ENCODE measurements around the gene FHL3. TPM values are rescaled to one million over a fixed set of nuclear protein-coding genes. Genes with fewer than 3 reads are reported as not detected.

FHL3 gene
- total and polyA plus RNA-seq, 4 experiments from 2014 or later, result 3.4 to 5.0 (median 3.7) TPM

DNA sequence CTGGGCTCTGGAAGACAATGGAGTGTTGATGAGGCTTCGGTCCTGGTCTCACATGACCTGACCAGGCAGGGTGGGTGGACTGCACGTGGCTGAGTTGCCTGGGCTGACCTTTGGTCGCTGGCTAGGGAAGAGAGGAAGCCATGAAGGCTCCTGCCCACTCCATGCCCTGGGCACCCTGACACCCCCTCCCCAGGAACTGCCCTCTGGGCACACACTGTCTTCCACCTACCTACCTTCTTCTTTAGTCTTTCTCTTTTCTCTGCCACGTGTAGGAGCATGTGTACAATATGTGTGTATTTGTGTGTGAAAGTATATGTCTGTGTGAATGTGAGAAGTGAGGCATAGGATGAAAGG is 26.2 kb upstream of the FHL3 start:
- H3K4me1 Mint-ChIP-seq, result peaks cover 16 to 48% (median 30%) of the 10 kb centered on the region in 4 donors
- H3K4me1 ChIP-seq (ENCODE audit: insufficient read depth, low read length), result peaks cover 43% of the 10 kb centered on the region
- no peaks in the 10 kb centered on the region for H3K27me3 ChIP-seq (ENCODE audit: insufficient read depth, low read length)
- ChIA-PET CTCF (ENCODE audit: partially characterized antibody) (no interaction called here), POLR2A (ENCODE audit: partially characterized antibody) (no interaction called here)
- H3K36me3 ChIP-seq (ENCODE audit: insufficient read depth, low read length), result no peaks in the 10 kb centered on the region
- no peaks in the 10 kb centered on the region for H3K9me3 Mint-ChIP-seq
- no peak overlapping the region for H3K4me3 ChIP-seq (ENCODE audit: low read length in 2 of 2)
- no peaks in the 10 kb centered on the region for H3K9me3 ChIP-seq (ENCODE audit: control insufficient read depth in 1 of 2, low read length in 2 of 2)
- H3K27ac ChIP-seq (ENCODE audit: low read depth, low read length), result no peak overlapping the region
- no peaks in the 10 kb centered on the region for H3K27me3 Mint-ChIP-seq
- no peak overlapping the region for H3K4me3 Mint-ChIP-seq
- DNase-seq, result no peak
- peaks cover 0 to 7% of the 10 kb centered on the region in 2 donors for H3K36me3 Mint-ChIP-seq
- intact Hi-C loops (cut with micrococcal nuclease), result no loop called here
- H3K27ac Mint-ChIP-seq, result peak overlapping the region in 1 of 7 donors; percentile 19

DNA sequence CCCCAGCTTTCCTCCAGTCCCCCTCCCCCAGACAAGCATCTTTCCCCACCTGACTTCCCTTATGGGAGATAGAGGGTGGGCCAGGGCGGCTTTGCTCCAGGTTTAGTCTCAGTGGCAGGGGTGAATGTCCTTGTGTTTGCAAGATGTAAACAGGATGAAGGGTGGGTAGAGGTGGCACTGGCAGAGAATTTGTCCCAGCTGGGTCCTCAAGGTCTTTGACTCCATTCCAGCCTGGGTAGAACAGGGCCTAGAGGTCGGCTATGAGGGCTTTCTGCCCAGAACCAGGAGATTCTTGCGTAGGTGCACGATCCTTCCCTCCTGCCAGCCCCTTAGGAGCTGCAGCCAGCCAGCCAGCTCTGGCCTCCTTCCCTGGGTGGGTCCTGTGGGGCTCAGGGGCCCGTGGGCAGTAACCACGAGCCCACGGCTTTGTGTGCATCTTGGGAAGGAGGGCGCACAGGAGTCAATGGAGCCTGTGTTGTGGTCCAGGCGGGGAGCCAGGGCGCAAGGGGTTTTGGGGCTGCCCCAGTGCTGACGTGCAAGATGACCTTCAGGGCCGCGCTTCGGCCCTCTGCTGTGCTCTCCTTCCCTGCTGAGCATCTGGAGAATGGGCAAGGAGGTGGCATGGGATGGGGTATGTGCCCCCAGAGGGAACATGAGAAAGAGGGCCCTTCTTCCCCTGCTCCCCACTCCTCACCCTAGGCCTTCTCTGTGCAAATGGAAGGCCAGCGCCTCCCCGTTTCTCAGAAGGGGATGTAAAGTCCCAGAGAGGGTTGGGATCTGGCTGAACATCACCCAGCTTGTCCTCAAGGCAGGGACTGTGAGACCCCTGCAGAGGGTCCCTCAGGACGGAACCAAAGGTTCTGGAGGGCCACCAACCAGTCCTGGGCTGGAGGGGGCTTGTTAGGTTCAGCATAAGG is 25.5 kb upstream of the FHL3 start:
- POLR2A ChIA-PET (ENCODE audit: partially characterized antibody), result interaction anchor here (0.9 to 1.2 kb wide), 3 partner anchors 11 to 19 kb away, joined by 3 to 4 read pairs (median 3); partner anchors contain the start of genes POU3F1 and UTP11
- no peaks in the 10 kb centered on the region for H3K27me3 ChIP-seq (ENCODE audit: insufficient read depth, low read length)
- no peak overlapping the region for H3K4me3 ChIP-seq (ENCODE audit: low read length in 2 of 2)
- Mint-ChIP-seq H3K4me3 (peak overlapping the region in 5 of 8 donors; percentile 6 to 74 (median 52)), H3K27me3 (no peaks in the 10 kb centered on the region), H3K4me1 (peaks cover 16 to 49% (median 30%) of the 10 kb centered on the region in 4 donors), H3K36me3 (peaks cover 0 to 13% of the 10 kb centered on the region in 2 donors), H3K27ac (peak overlapping the region in 5 of 7 donors; percentile 62 to 79 (median 73)), H3K9me3 (no peaks in the 10 kb centered on the region)
- CTCF ChIA-PET (ENCODE audit: partially characterized antibody), result interaction anchor here (0.7 to 3.6 kb wide), 6 partner anchors 10 to 806 kb away, joined by 3 to 18 read pairs (median 6); partner anchors contain the start of gene SF3A3
- intact Hi-C loops (cut with micrococcal nuclease), result no loop called here
- DNase-seq, result no peak
- no peak overlapping the region for H3K27ac ChIP-seq (ENCODE audit: low read depth, low read length)
- H3K9me3 ChIP-seq (ENCODE audit: control insufficient read depth in 1 of 2, low read length in 2 of 2), result no peaks in the 10 kb centered on the region
- H3K4me1 ChIP-seq (ENCODE audit: insufficient read depth, low read length), result peaks cover 43% of the 10 kb centered on the region
- peaks cover 2% of the 10 kb centered on the region for H3K36me3 ChIP-seq (ENCODE audit: insufficient read depth, low read length)

DNA sequence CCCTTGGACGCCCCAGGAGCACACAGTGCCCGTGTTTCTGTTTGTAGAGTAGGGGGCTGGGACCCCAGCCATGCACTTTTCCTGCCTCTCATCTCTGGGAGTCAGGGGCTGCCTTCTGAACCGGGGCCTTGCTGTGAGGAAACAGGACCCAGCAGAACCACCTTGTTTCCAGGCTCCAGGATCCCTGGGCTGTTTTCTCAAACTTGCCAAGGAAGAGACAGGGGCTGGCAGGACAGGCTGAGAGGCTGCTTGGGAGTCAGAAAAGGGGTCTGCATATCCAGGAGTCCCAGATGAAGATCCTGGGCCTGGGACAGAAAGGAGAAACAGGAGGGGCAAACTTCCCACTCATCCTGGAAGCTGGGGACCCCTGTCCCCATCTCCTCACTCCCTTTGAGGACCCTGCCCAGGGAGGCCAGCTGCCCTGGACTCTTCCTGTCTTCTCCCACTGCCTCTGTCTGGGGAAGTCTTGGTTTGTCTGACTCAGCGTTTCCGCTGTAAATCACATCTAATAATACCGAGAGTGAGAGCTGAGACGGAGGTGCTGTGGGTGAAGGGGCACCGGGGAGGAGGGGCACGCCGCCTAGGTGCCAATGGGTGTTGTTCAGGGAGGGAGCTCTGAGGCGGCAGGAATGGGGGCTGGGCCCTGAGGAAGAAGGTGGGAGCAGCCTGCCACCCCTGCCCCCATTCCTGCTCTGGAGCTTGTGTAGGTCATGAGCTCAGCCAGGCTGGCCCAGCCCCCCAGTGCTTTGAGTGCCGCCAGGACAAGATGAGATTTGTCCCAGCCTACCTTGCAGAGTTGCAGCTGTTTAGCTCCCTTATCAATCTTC is 24.6 kb upstream of the FHL3 start:
- ChIA-PET CTCF (ENCODE audit: partially characterized antibody) (interaction anchor here (0.7 to 3.6 kb wide), 6 partner anchors 9 to 807 kb away, joined by 3 to 18 read pairs (median 6); partner anchors contain the start of gene SF3A3), POLR2A (ENCODE audit: partially characterized antibody) (interaction anchor here (0.9 to 1.2 kb wide), 3 partner anchors 12 to 18 kb away, joined by 3 to 4 read pairs (median 3); partner anchors contain the start of genes POU3F1 and UTP11)
- H3K27me3 ChIP-seq (ENCODE audit: insufficient read depth, low read length), result no peaks in the 10 kb centered on the region
- peak overlapping the region in 6 of 7 donors; percentile 46 to 79 (median 68) for H3K27ac Mint-ChIP-seq
- peak in 2 of 5 donors; percentile 23 to 71 for DNase-seq
- no peaks in the 10 kb centered on the region for H3K27me3 Mint-ChIP-seq
- peaks cover 10% of the 10 kb centered on the region for H3K36me3 ChIP-seq (ENCODE audit: insufficient read depth, low read length)
- no peak overlapping the region for H3K4me3 ChIP-seq (ENCODE audit: low read length in 2 of 2)
- no peaks in the 10 kb centered on the region for H3K9me3 ChIP-seq (ENCODE audit: control insufficient read depth in 1 of 2, low read length in 2 of 2)
- peaks cover 43% of the 10 kb centered on the region for H3K4me1 ChIP-seq (ENCODE audit: insufficient read depth, low read length)
- H3K9me3 Mint-ChIP-seq, result no peaks in the 10 kb centered on the region
- peaks cover 16 to 49% (median 30%) of the 10 kb centered on the region in 4 donors for H3K4me1 Mint-ChIP-seq
- intact Hi-C loops (cut with micrococcal nuclease), result no loop called here
- peak overlapping the region; percentile 3 to 82 (median 56) for H3K4me3 Mint-ChIP-seq
- H3K27ac ChIP-seq (ENCODE audit: low read depth, low read length), result no peak overlapping the region
- peaks cover 2 to 22% of the 10 kb centered on the region in 2 donors for H3K36me3 Mint-ChIP-seq

DNA sequence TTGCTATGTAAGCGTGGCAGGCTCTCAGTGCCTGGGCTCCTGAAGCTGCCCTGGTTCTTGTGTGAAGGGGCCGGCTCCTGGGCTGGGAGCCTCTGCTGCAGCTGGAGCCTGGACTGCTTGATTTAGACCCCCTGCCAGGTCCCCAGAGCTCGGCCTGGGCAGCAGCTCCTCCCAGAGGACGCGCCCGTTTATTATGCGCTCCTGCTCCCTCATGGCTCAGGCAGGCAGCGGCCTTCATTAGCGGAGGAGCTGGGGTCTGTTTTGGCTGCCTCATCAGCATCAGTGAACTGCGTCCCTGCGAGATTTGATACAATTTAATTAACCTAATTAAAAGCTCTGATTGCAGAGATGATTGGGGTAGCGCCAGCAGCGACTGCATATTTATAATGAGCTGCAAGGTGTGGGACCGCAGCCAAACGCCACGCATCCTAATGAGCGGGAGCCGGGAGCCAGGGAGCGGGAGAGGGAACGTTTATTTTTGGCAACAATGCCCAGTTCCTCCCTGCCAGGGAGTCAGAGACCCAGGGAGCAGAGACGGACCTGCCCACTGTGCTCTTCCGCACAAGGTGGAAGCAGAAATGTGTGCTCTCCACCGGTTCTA is 23.9 kb upstream of the FHL3 start:
- CTCF ChIA-PET (ENCODE audit: partially characterized antibody), result interaction anchor here (1.4 to 3.6 kb wide), 3 partner anchors 12 to 807 kb away, joined by 4 to 18 read pairs (median 8); partner anchors contain the start of gene SF3A3
- no peaks in the 10 kb centered on the region for H3K9me3 Mint-ChIP-seq
- H3K4me1 ChIP-seq (ENCODE audit: insufficient read depth, low read length), result peaks cover 43% of the 10 kb centered on the region
- peak overlapping the region in 1 of 8 donors; percentile 20 for H3K4me3 Mint-ChIP-seq
- no peak overlapping the region for H3K27ac ChIP-seq (ENCODE audit: low read depth, low read length)
- H3K27me3 Mint-ChIP-seq, result no peaks in the 10 kb centered on the region
- H3K36me3 ChIP-seq (ENCODE audit: insufficient read depth, low read length), result peaks cover 12% of the 10 kb centered on the region
- H3K4me1 Mint-ChIP-seq, result peaks cover 16 to 49% (median 30%) of the 10 kb centered on the region in 4 donors
- H3K4me3 ChIP-seq (ENCODE audit: low read length in 2 of 2), result no peak overlapping the region
- H3K9me3 ChIP-seq (ENCODE audit: control insufficient read depth in 1 of 2, low read length in 2 of 2), result no peaks in the 10 kb centered on the region
- intact Hi-C loops (cut with micrococcal nuclease), result no loop called here
- H3K36me3 Mint-ChIP-seq, result peaks cover 5 to 25% of the 10 kb centered on the region in 2 donors
- DNase-seq, result no peak
- peak overlapping the region in 3 of 7 donors; percentile 17 to 78 (median 46) for H3K27ac Mint-ChIP-seq
- no peaks in the 10 kb centered on the region for H3K27me3 ChIP-seq (ENCODE audit: insufficient read depth, low read length)
- POLR2A ChIA-PET (ENCODE audit: partially characterized antibody), result no interaction called here

DNA sequence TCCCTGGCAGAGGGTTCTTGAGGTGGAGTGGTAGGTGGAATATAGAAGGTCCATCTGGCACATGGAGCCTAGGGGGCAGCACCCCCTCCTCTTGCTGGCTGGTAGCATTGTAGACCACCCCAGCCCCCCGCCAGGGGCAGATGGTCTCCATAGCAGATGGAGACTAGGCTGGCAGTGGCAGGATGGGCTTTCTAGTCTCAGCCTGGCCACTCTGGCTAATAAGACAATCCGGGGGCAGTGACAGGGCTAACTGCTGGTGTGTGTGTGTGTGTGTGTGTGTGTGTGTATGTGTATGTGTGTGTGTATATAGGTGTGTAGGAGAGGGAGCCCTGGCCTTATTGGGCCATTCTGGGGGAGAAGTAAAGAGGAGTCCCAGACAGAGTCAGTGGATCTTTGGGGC is 23.4 kb upstream of the FHL3 start:
- DNase-seq, result no peak
- Histone ChIP-seq H3K4me1 (ENCODE audit: insufficient read depth, low read length) (peaks cover 43% of the 10 kb centered on the region), H3K27ac (ENCODE audit: low read depth, low read length) (no peak overlapping the region), H3K4me3 (ENCODE audit: low read length in 2 of 2) (no peak overlapping the region), H3K27me3 (ENCODE audit: insufficient read depth, low read length) (no peaks in the 10 kb centered on the region), H3K36me3 (ENCODE audit: insufficient read depth, low read length) (peaks cover 12% of the 10 kb centered on the region), H3K9me3 (ENCODE audit: control insufficient read depth in 1 of 2, low read length in 2 of 2) (no peaks in the 10 kb centered on the region)
- Mint-ChIP-seq H3K27ac (peak overlapping the region in 4 of 7 donors; percentile 66 to 87 (median 74)), H3K36me3 (peaks cover 11 to 29% of the 10 kb centered on the region in 2 donors), H3K27me3 (no peaks in the 10 kb centered on the region), H3K4me1 (peaks cover 16 to 49% (median 30%) of the 10 kb centered on the region in 4 donors), H3K4me3 (peak overlapping the region in 4 of 8 donors; percentile 17 to 41 (median 26)), H3K9me3 (no peaks in the 10 kb centered on the region)
- intact Hi-C loops (cut with micrococcal nuclease), result no loop called here
- ChIA-PET CTCF (ENCODE audit: partially characterized antibody) (interaction anchor here (1.0 to 3.6 kb wide), 3 partner anchors 16 to 43 kb away, joined by 4 to 18 read pairs (median 6); partner anchors contain the start of genes SF3A3 and UTP11), POLR2A (ENCODE audit: partially characterized antibody) (interaction anchor here (1.0 kb wide), 1 partner anchor 33 kb away, joined by 3 read pairs; no protein-coding TSS in a partner anchor)

DNA sequence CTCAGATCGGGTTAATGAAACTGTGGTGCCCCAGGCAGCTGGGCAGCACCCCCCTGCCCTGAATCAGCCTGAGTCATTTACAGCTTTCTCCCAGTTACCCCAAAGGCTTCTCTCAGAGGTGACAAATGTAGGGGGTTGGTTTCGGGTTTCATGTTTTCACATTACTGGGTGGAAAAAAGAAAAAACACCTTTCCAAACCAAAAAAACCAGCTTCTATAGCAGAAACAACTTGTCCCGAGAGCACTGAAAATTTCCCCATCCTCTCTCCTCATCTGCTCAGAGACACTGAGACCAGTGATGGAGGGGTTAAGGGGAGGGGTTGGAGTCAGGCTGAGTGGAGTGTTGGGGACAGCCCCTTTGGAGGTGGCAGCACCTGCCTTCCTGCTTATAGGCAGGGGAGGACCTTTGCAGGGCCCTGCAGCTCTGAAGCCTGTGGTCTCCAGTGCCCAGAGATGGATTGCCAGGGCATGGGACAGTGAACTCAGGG is 22.8 kb upstream of the FHL3 start:
- intact Hi-C loops (cut with micrococcal nuclease), result no loop called here
- Histone ChIP-seq H3K36me3 (ENCODE audit: insufficient read depth, low read length) (peaks cover 16% of the 10 kb centered on the region), H3K9me3 (ENCODE audit: control insufficient read depth in 1 of 2, low read length in 2 of 2) (no peaks in the 10 kb centered on the region), H3K4me3 (ENCODE audit: low read length in 2 of 2) (no peak overlapping the region), H3K27ac (ENCODE audit: low read depth, low read length) (no peak overlapping the region), H3K4me1 (ENCODE audit: insufficient read depth, low read length) (peaks cover 43% of the 10 kb centered on the region), H3K27me3 (ENCODE audit: insufficient read depth, low read length) (no peaks in the 10 kb centered on the region)
- peak overlapping the region in 1 of 8 donors; percentile 17 for H3K4me3 Mint-ChIP-seq
- H3K27me3 Mint-ChIP-seq, result no peaks in the 10 kb centered on the region
- no peak for DNase-seq
- CTCF ChIA-PET (ENCODE audit: partially characterized antibody), result interaction anchor here (1.0 to 4.0 kb wide), 6 partner anchors 10 to 806 kb away, joined by 4 to 18 read pairs (median 9); partner anchors contain the start of genes SF3A3 and UTP11
- peaks cover 14 to 31% of the 10 kb centered on the region in 2 donors for H3K36me3 Mint-ChIP-seq
- POLR2A ChIA-PET (ENCODE audit: partially characterized antibody), result interaction anchor here (1.0 to 1.1 kb wide), 2 partner anchors 21 to 32 kb away, joined by 3 read pairs; no protein-coding TSS in a partner anchor
- H3K4me1 Mint-ChIP-seq, result peaks cover 16 to 49% (median 30%) of the 10 kb centered on the region in 4 donors
- H3K27ac Mint-ChIP-seq, result peak overlapping the region in 4 of 7 donors; percentile 36 to 88 (median 82)
- H3K9me3 Mint-ChIP-seq, result no peaks in the 10 kb centered on the region
